Chondrocyte (in vitro differentiated cells): Measurements from ENCODE around the gene ITPRID1. TPM values are rescaled to one million over a fixed set of nuclear protein-coding genes. Genes with fewer than 3 reads are reported as not detected.
"Not testable (repeated sequence)": the region's sequence is repeated elsewhere in the genome, so short reads cannot be mapped to it uniquely, and the experiment has no call there.

Source experiments
- DNase-seq: peaks from one replicate; pipeline ENCODE4 v3.0.0; 2021; ENCODE audit warnings: mixed read lengths, low spot score
- H3K27ac Mint-ChIP-seq: one replicate; pipeline ENCODE4 v1.8.0; 2021; ENCODE audit warnings: mild to moderate bottlenecking, moderate library complexity, mixed read lengths; ENCODE audit not compliant: unreplicated experiment
- H3K27me3 Mint-ChIP-seq: 2 replicates; pipeline ENCODE4 v1.8.0; 2021; ENCODE audit warnings: low read depth, mixed read lengths
- H3K36me3 Mint-ChIP-seq: 2 replicates; pipeline ENCODE4 v1.8.0; 2021; ENCODE audit warnings: low read depth, mixed read lengths
- H3K4me1 Mint-ChIP-seq: 2 replicates; pipeline ENCODE4 v1.8.0; 2021; ENCODE audit warnings: low read depth, mild to moderate bottlenecking, mixed read lengths
- H3K4me3 Mint-ChIP-seq: one replicate; pipeline ENCODE4 v1.8.0; 2021; ENCODE audit warnings: mild to moderate bottlenecking, moderate library complexity, mixed read lengths; ENCODE audit not compliant: unreplicated experiment
- H3K9me3 Mint-ChIP-seq: 2 replicates; pipeline ENCODE4 v1.8.0; 2021; ENCODE audit warnings: low read depth, mixed read lengths
- total RNA-seq: library from RNA; stranded (reverse); gene quantifications from 3 replicates; pipeline ENCODE4 v1.2.1, GENCODE V29; 2021
- TF ChIP-seq, protein P1 (sequence below): fragments of 200-600 bp; sonication (generic); IDR thresholded peaks from 2 replicates; pipeline ENCODE4 v1.5.0; 2021; ENCODE audit warnings: antibody characterized with exemption, mild to moderate bottlenecking, moderate library complexity

ITPRID1 gene
- total RNA-seq, 1 donor from 2014 or later = not detected

DNA sequence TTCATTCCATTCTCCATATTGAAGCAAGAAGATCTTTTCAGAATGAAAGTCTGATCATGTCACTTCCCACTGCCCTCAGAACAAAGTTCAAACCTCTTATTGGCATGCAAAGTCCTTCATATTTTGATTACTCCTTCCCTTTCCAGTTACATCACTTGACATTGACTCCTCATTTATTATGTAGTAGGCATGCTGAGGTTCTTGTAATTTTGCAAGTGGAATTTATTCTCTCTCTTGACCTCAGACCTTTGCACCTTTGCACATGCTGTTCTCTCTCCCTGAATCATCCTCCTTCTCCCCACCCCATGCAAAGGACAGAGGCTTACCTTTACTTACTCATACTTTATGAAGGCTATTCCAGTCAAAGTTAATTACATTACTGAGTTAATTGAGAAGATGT, 13.0 kb downstream of the ITPRID1 start:
- TF ChIP-seq, protein P1, sequence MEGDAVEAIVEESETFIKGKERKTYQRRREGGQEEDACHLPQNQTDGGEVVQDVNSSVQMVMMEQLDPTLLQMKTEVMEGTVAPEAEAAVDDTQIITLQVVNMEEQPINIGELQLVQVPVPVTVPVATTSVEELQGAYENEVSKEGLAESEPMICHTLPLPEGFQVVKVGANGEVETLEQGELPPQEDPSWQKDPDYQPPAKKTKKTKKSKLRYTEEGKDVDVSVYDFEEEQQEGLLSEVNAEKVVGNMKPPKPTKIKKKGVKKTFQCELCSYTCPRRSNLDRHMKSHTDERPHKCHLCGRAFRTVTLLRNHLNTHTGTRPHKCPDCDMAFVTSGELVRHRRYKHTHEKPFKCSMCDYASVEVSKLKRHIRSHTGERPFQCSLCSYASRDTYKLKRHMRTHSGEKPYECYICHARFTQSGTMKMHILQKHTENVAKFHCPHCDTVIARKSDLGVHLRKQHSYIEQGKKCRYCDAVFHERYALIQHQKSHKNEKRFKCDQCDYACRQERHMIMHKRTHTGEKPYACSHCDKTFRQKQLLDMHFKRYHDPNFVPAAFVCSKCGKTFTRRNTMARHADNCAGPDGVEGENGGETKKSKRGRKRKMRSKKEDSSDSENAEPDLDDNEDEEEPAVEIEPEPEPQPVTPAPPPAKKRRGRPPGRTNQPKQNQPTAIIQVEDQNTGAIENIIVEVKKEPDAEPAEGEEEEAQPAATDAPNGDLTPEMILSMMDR = no peak
- no peaks in the 10 kb centered on the region for H3K36me3 Mint-ChIP-seq
- H3K4me1 Mint-ChIP-seq = no peaks in the 10 kb centered on the region
- no peak overlapping the region for H3K4me3 Mint-ChIP-seq
- H3K9me3 Mint-ChIP-seq = peaks cover 3% of the 10 kb centered on the region
- peaks cover 12% of the 10 kb centered on the region for H3K27me3 Mint-ChIP-seq
- H3K27ac Mint-ChIP-seq = no peak overlapping the region
- no peak for DNase-seq

GRCh38 chr7:31529103-31529502, 15.2 kb downstream of the ITPRID1 start:
- Mint-ChIP-seq H3K4me1 (no peaks in the 10 kb centered on the region), H3K4me3 (no peak overlapping the region), H3K36me3 (no peaks in the 10 kb centered on the region), H3K9me3 (no peaks in the 10 kb centered on the region), H3K27ac (no peak overlapping the region), H3K27me3 (peaks cover 16% of the 10 kb centered on the region)
- TF ChIP-seq, protein P1 = no peak
- no peak for DNase-seq

DNA sequence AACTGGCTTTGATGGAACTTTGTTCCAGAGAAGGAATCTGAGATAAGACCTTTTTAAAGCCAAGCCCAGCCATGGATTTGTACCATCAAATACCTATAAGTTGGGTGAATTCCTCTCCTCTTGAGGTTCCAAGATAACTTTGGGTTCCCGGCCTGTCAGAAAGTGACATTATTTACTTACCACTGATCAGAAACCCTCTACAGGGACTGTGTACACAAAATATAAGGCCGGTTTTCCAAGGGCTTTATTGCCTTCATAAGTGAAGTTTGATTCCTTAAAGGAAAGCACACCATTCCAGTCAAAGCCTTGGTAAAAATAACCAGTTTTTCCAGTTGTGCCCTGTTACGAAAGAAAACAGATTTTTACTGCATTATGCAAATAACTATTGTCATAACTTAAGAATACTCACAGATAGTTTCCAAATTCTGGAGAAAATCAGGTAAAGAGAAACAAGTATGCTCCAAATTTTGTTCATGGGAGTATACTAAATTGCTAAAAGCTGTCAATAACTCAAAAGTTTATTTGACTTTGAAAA, 26.8 kb downstream of the ITPRID1 start:
- not testable (repeated sequence) for H3K4me3 Mint-ChIP-seq, DNase-seq, H3K36me3 Mint-ChIP-seq, H3K4me1 Mint-ChIP-seq, H3K27ac Mint-ChIP-seq, H3K9me3 Mint-ChIP-seq
- H3K27me3 Mint-ChIP-seq = peaks cover 21% of the 10 kb centered on the region

GRCh38 chr7:31545549-31545948, 31.7 kb downstream of the ITPRID1 start:
- Mint-ChIP-seq H3K27me3 (peaks cover 15% of the 10 kb centered on the region), H3K4me3 (no peak overlapping the region), H3K4me1 (no peaks in the 10 kb centered on the region), H3K9me3 (no peaks in the 10 kb centered on the region), H3K36me3 (no peaks in the 10 kb centered on the region), H3K27ac (no peak overlapping the region)
- TF ChIP-seq, protein P1 = no peak
- no peak for DNase-seq

DNA sequence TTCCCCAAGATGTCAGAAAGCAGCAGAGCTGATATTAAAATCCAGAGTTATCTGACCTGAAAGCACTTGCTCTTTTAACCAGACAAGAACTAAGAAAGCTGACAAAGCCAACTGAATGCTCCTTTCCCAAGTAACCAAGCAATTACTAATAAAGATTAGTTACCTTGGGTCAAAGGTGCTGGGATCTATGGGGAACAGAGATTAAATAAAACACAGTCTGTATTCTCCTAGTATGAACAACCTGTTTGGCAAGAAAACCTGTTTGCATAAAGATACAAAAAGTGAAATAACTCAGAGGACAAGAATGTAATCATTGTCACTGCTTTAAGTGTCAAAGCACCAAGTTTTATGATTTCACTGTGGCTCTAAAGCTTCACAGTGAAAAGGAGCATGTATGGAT, 35.7 kb downstream of the ITPRID1 start:
- no peaks in the 10 kb centered on the region for H3K4me1 Mint-ChIP-seq
- no peaks in the 10 kb centered on the region for H3K36me3 Mint-ChIP-seq
- no peak overlapping the region for H3K27ac Mint-ChIP-seq
- no peak for DNase-seq
- TF ChIP-seq, protein P1 = no peak
- H3K4me3 Mint-ChIP-seq = no peak overlapping the region
- H3K9me3 Mint-ChIP-seq = no peaks in the 10 kb centered on the region
- peaks cover 12% of the 10 kb centered on the region for H3K27me3 Mint-ChIP-seq

DNA sequence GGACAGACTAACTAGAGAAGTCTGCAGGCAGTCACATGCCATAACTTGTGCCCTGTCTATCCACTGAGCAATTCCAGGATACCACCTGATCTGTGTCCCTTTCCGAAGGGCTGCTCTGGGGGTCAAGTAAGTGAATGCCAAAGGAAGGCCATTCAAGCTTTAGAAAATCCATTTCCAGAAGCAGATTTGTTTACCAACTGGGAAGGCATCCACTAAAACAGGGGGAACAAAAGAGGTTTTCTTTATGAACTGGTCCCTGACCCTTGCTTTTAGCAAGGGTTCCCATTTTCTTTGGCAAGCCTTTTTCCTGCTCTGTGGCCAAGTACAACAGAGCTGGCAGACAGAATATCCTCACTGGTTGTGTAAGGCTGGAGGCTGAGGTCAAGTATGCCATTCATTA, 36.5 kb downstream of the ITPRID1 start:
- Mint-ChIP-seq H3K27me3 (peaks cover 7% of the 10 kb centered on the region), H3K36me3 (no peaks in the 10 kb centered on the region), H3K27ac (no peak overlapping the region), H3K9me3 (no peaks in the 10 kb centered on the region), H3K4me3 (no peak overlapping the region), H3K4me1 (no peaks in the 10 kb centered on the region)
- TF ChIP-seq, protein P1 = no peak
- DNase-seq = no peak
